Liver (tissue), 3 donors: ENCODE data around the gene B4GALNT2.

Experiments used
- EGR1 ChIP-seq, 2 donors: IDR thresholded peaks; 2 replicates each; pipeline ENCODE4 v1.6.1; 2016 to 2018; ENCODE audit warnings: antibody characterized with exemption in 2 of 2, low read depth in 2 of 2
- RAD21 ChIP-seq, 2 donors: IDR thresholded peaks; 2 replicates each; pipeline ENCODE4 v1.6.1; 2016; ENCODE audit warnings: antibody characterized with exemption in 2 of 2, mild to moderate bottlenecking in 2 of 2
- TAF1 ChIP-seq: conservative IDR thresholded peaks from 2 replicates; pipeline ENCODE4 v1.6.1; 2016; ENCODE audit warnings: antibody characterized with exemption, mild to moderate bottlenecking
- YY1 ChIP-seq: IDR thresholded peaks from 2 replicates; pipeline ENCODE4 v1.6.1; 2016; ENCODE audit warnings: antibody characterized with exemption, mild to moderate bottlenecking
- TF ChIP-seq, protein P1 (sequence below): IDR thresholded peaks from 2 replicates; pipeline ENCODE4 v1.6.1; 2016; ENCODE audit warnings: antibody characterized with exemption
- TF ChIP-seq, protein P2 (sequence below): fragments of 150-350 bp; IDR thresholded peaks from 2 replicates; pipeline ENCODE4 v1.5.1; 2017; ENCODE audit warnings: improper control_type of control experiment, low read depth, low read length; ENCODE audit not compliant: missing input control
- TF ChIP-seq, protein P3 (sequence below): IDR thresholded peaks from 2 replicates; pipeline ENCODE4 v1.6.1; 2016; ENCODE audit warnings: antibody characterized with exemption, mild to moderate bottlenecking
- TF ChIP-seq, protein P4 (sequence below): IDR thresholded peaks from 2 replicates; pipeline ENCODE4 v1.6.1; 2016; ENCODE audit warnings: antibody characterized with exemption
- donor health status: healthy.
- donor health status: healthy.

DNA sequence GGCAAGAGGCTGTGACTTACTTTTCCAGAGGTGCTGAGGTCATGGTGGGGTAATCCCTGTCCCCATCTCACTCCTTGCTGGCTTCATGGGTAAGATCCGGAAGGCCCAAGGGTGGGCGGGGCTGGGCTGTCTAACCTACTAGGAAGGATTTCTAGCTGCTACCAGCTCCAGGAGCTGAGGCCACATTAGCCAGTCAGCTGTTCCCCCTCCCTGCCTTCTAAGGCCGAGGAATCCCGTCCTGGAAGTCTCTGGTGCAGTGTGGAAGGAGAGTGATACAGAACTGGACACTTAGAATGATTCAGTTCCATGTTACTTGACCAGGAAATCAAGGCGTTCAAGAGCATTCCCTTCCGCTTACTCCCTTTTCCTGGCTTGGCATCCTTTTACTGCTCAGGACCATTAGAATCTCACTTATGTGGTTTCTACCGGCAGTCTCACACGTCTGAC is 68.9 kb downstream of the B4GALNT2 start:
- TF ChIP-seq, protein P1, sequence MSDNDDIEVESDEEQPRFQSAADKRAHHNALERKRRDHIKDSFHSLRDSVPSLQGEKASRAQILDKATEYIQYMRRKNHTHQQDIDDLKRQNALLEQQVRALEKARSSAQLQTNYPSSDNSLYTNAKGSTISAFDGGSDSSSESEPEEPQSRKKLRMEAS: no peak
- TF ChIP-seq, protein P2, sequence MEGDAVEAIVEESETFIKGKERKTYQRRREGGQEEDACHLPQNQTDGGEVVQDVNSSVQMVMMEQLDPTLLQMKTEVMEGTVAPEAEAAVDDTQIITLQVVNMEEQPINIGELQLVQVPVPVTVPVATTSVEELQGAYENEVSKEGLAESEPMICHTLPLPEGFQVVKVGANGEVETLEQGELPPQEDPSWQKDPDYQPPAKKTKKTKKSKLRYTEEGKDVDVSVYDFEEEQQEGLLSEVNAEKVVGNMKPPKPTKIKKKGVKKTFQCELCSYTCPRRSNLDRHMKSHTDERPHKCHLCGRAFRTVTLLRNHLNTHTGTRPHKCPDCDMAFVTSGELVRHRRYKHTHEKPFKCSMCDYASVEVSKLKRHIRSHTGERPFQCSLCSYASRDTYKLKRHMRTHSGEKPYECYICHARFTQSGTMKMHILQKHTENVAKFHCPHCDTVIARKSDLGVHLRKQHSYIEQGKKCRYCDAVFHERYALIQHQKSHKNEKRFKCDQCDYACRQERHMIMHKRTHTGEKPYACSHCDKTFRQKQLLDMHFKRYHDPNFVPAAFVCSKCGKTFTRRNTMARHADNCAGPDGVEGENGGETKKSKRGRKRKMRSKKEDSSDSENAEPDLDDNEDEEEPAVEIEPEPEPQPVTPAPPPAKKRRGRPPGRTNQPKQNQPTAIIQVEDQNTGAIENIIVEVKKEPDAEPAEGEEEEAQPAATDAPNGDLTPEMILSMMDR: no peak
- TF ChIP-seq TAF1 (no peak), RAD21 (IDR thresholded peaks at IDR 0.05) (no peak), EGR1 (IDR thresholded peaks at IDR 0.05; ENCODE audit: low read depth in 2 of 2) (no peak), YY1 (no peak)
- TF ChIP-seq, protein P3, sequence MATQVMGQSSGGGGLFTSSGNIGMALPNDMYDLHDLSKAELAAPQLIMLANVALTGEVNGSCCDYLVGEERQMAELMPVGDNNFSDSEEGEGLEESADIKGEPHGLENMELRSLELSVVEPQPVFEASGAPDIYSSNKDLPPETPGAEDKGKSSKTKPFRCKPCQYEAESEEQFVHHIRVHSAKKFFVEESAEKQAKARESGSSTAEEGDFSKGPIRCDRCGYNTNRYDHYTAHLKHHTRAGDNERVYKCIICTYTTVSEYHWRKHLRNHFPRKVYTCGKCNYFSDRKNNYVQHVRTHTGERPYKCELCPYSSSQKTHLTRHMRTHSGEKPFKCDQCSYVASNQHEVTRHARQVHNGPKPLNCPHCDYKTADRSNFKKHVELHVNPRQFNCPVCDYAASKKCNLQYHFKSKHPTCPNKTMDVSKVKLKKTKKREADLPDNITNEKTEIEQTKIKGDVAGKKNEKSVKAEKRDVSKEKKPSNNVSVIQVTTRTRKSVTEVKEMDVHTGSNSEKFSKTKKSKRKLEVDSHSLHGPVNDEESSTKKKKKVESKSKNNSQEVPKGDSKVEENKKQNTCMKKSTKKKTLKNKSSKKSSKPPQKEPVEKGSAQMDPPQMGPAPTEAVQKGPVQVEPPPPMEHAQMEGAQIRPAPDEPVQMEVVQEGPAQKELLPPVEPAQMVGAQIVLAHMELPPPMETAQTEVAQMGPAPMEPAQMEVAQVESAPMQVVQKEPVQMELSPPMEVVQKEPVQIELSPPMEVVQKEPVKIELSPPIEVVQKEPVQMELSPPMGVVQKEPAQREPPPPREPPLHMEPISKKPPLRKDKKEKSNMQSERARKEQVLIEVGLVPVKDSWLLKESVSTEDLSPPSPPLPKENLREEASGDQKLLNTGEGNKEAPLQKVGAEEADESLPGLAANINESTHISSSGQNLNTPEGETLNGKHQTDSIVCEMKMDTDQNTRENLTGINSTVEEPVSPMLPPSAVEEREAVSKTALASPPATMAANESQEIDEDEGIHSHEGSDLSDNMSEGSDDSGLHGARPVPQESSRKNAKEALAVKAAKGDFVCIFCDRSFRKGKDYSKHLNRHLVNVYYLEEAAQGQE: no peak
- TF ChIP-seq, protein P4, sequence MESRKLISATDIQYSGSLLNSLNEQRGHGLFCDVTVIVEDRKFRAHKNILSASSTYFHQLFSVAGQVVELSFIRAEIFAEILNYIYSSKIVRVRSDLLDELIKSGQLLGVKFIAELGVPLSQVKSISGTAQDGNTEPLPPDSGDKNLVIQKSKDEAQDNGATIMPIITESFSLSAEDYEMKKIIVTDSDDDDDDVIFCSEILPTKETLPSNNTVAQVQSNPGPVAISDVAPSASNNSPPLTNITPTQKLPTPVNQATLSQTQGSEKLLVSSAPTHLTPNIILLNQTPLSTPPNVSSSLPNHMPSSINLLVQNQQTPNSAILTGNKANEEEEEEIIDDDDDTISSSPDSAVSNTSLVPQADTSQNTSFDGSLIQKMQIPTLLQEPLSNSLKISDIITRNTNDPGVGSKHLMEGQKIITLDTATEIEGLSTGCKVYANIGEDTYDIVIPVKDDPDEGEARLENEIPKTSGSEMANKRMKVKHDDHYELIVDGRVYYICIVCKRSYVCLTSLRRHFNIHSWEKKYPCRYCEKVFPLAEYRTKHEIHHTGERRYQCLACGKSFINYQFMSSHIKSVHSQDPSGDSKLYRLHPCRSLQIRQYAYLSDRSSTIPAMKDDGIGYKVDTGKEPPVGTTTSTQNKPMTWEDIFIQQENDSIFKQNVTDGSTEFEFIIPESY: no peak
